Skeletal muscle tissue (tissue), 5 donors: ENCODE measurements around the gene EIF3F. TPM values are rescaled to one million over a fixed set of nuclear protein-coding genes. Genes with fewer than 3 reads are reported as not detected.

ENCODE experiments used
- H3K27ac ChIP-seq: one replicate; pipeline ENCODE4 v1.7.0; 2013; ENCODE audit warnings: mild to moderate bottlenecking, low read depth, low read length, inconsistent platforms
- H3K27me3 ChIP-seq, 3 donors: one replicate each; pipeline ENCODE4 v1.7.0; 2013; ENCODE audit warnings: low read length in 3 of 3; ENCODE audit not compliant: control insufficient read depth in 3 of 3, insufficient read depth in 3 of 3
- H3K36me3 ChIP-seq, 3 donors: one replicate each; pipeline ENCODE4 v1.7.0; 2013; ENCODE audit warnings: low read length in 3 of 3; ENCODE audit not compliant: control insufficient read depth in 3 of 3, insufficient read depth in 3 of 3
- H3K4me1 ChIP-seq, 3 donors: one replicate each; pipeline ENCODE4 v1.7.0; 2013; ENCODE audit warnings: low read length in 3 of 3, mild to moderate bottlenecking in 3 of 3; ENCODE audit not compliant: control insufficient read depth in 3 of 3, insufficient read depth in 3 of 3
- H3K4me3 ChIP-seq, 3 donors: one replicate each; pipeline ENCODE4 v1.7.0; 2013; ENCODE audit warnings: low read length in 3 of 3
- H3K9ac ChIP-seq, 3 donors: one replicate each; pipeline ENCODE4 v1.7.0; 2013; ENCODE audit warnings: low read length in 3 of 3, mild to moderate bottlenecking in 3 of 3, moderate library complexity in 2 of 3, low read depth in 1 of 3
- H3K9me3 ChIP-seq, 3 donors: one replicate each; pipeline ENCODE4 v1.7.0; 2013; ENCODE audit warnings: low read length in 3 of 3; ENCODE audit not compliant: control insufficient read depth in 3 of 3
- small RNA-seq: library from RNA; depleted of rRNA; stranded (forward); fragments of <200 nt; gene quantifications from one replicate; pipeline ENCODE3, GENCODE V24; 2014
- total RNA-seq: library from RNA; depleted of rRNA; stranded (reverse); fragments of >200 nt; gene quantifications from one replicate; pipeline ENCODE4 v1.2.3, GENCODE V29; 2014
- donor health status: Osteomylitis.

Gene EIF3F
- total RNA-seq, 1 donor from 2014 or later: 283 TPM

DNA sequence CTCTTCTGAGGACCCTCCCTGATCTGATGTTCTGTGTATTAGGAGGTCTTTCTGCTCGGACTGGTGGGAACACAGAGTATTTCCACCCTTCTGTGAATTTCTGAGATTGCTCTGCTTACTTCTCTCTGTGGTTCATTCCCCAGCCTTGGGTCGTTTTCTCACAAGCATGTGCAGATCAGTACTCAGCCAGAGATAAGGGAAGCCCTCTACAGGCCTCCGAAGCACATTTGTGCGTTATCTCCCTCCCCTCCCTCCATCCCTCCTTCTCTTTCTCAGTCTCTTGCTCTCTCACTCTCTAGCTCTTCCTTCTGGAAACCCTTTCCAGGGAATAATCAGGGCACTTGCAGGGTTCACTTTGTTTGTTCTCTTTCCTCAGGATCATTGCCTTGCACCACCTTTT is 58.7 kb downstream of the EIF3F start:
- Histone ChIP-seq H3K36me3 (no peaks in the 10 kb centered on the region), H3K9me3 (no peaks in the 10 kb centered on the region)

DNA sequence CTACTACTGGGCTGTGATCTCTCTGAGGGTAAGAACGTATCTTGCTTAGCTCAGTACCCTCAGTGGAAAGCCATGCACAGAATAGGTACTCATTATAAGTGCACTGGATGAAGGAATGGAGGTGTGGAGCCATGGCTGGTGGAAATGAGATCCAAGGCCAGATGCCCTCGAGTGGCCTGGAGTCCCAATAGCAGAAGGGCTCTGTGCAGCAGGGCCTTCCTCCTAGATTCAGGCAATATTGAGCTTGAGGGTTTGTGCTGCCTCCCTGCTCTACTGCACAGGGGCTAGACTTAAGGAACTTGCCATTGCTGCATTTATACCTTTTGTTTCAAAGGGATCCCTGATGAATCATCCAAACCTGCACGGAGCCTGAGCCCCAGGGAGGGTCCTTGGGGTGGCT is 60.2 kb downstream of the EIF3F start:
- Histone ChIP-seq H3K4me3 (no peak overlapping the region), H3K27ac (no peak overlapping the region), H3K9ac (no peak overlapping the region), H3K9me3 (no peaks in the 10 kb centered on the region), H3K4me1 (no peaks in the 10 kb centered on the region), H3K36me3 (no peaks in the 10 kb centered on the region), H3K27me3 (no peaks in the 10 kb centered on the region)

More for the DNA sequence above, 58.7 kb downstream of the EIF3F start:
- H3K9ac ChIP-seq: no peak overlapping the region
- H3K27me3 ChIP-seq: no peaks in the 10 kb centered on the region
- no peak overlapping the region for H3K27ac ChIP-seq
- H3K4me1 ChIP-seq: no peaks in the 10 kb centered on the region
- H3K4me3 ChIP-seq: no peak overlapping the region

- H3K36me3 ChIP-seq: no peaks in the 10 kb centered on the region
- H3K9ac ChIP-seq: no peak overlapping the region
- H3K4me3 ChIP-seq: no peak overlapping the region
- H3K4me1 ChIP-seq: no peaks in the 10 kb centered on the region
- H3K27ac ChIP-seq: no peak overlapping the region
- no peaks in the 10 kb centered on the region for H3K27me3 ChIP-seq
- H3K9me3 ChIP-seq: no peaks in the 10 kb centered on the region
These were observed 61.9 kb downstream of the EIF3F start for GRCh38 chr11:8049084-8049483.

Small RNAs within 50 kb of the gene (small RNA-seq; reads per million reads assigned to genes)
- gene COX6CP5: not detected

Other genes with a start within 250 kb of the EIF3F start
- not detected for gene OR5P2, start 190.4 kb upstream of the EIF3F start, total RNA-seq
- gene OR5P3, start 156.5 kb upstream of the EIF3F start, total RNA-seq: not detected
- gene OR10A6, start 56.1 kb upstream of the EIF3F start, total RNA-seq: not detected
- not detected for gene OR10A3, start 45.6 kb upstream of the EIF3F start, total RNA-seq
- not detected for gene NLRP10, start 21.9 kb upstream of the EIF3F start, total RNA-seq
- gene TUB, start 93.9 kb downstream of the EIF3F start, total RNA-seq: 8.9 TPM
- gene RIC3, start 181.7 kb downstream of the EIF3F start, total RNA-seq: 0.52 TPM